ENCODE data around the gene PCBP3. TPM values are rescaled to one million over a fixed set of nuclear protein-coding genes. Genes with fewer than 3 reads are reported as not detected.

The PCBP3 gene
- total and polyA plus RNA-seq, 2 of the 8 experiments (the other 6 are each of a cell fraction or from before 2014, with no cell fraction given), result 3.5 to 6.3 TPM

- H4K20me1 ChIP-seq (replicated peaks in 1 of 2; ENCODE audit: control insufficient read depth in 1 of 2, insufficient read depth in 2 of 2, low read length in 2 of 2), result peaks cover 0 to under 1% of the 10 kb centered on the region in 2 experiments
- H2AFZ ChIP-seq (ENCODE audit: low read length), result no peak overlapping the region
- no peak overlapping the region for H2BK120ac ChIP-seq (replicated peaks; ENCODE audit: low read depth, low read length)
- H3K4me1 ChIP-seq (replicated peaks in 1 of 4; ENCODE audit: control insufficient read depth in 3 of 4, insufficient read depth in 4 of 4, low read length in 3 of 4), result peaks cover 0 to 2% (median 0%) of the 10 kb centered on the region in 4 experiments; a peak in 1 of 7 replicates
- H3K79me2 ChIP-seq (ENCODE audit: control insufficient read depth in 1 of 2, insufficient read depth in 2 of 2, low read length in 2 of 2), result no peaks in the 10 kb centered on the region
- no peak overlapping the region for H2BK5ac ChIP-seq (ENCODE audit: low read depth, low read length)
- DNase-seq (ENCODE audit: low read depth in 1 of 2, low spot score in 2 of 2) (no peak), FAIRE-seq (no peak)
- no peak overlapping the region for H3K14ac ChIP-seq (ENCODE audit: insufficient read length)
- no peak overlapping the region for H3K56ac ChIP-seq (replicated peaks; ENCODE audit: insufficient read length, low read depth, low read length)
- H4K91ac ChIP-seq (replicated peaks; ENCODE audit: insufficient read length, low read length), result no peak overlapping the region
- no peaks in the 10 kb centered on the region for H3K36me3 ChIP-seq (ENCODE audit: control insufficient read depth in 2 of 4, insufficient read depth in 4 of 4, low read length in 3 of 4)
- 90% methylated on average over 12 of the region's 12 CpGs; no CpG with 5 or more reads in 1 of the 2 experiments for WGBS, 2 experiments (ENCODE audit: extremely low coverage in 1 of 2, insufficient coverage in 1 of 2, insufficient read length in 1 of 2, insufficient replicate concordance in 2 of 2, low coverage in 1 of 2, low lambda C conversion rate in 2 of 2, missing lambda C conversion rate in 1 of 2)
- H2BK12ac ChIP-seq (ENCODE audit: low read depth, low read length), result no peak overlapping the region
- H3K9me3 ChIP-seq (ENCODE audit: insufficient read depth in 2 of 2, low read depth in 1 of 2, low read length in 1 of 2), result no peaks in the 10 kb centered on the region
- H4K8ac ChIP-seq (ENCODE audit: extremely low read depth, insufficient read depth, low read length), result no peak overlapping the region
- H3K4me2 ChIP-seq (ENCODE audit: insufficient read depth in 1 of 2, low read depth in 2 of 2, low read length in 2 of 2), result no peak overlapping the region
- no peak overlapping the region for H4K5ac ChIP-seq (ENCODE audit: insufficient read length, low read depth, low read length)
- ChIA-PET CTCF (ENCODE audit: partially characterized antibody) (interaction anchor here (0.7 to 1.2 kb wide), 5 partner anchors 9 to 64 kb away, joined by 3 to 5 read pairs (median 3); no protein-coding TSS in a partner anchor), POLR2A (ENCODE audit: partially characterized antibody) (interaction anchor here (0.6 kb wide), 1 partner anchor 64 kb away, joined by 3 read pairs; no protein-coding TSS in a partner anchor)
- no peaks in the 10 kb centered on the region for H3K79me1 ChIP-seq (ENCODE audit: low read depth, low read length)
- H2BK20ac ChIP-seq (ENCODE audit: low read length), result no peak overlapping the region
- no peak overlapping the region for H3K18ac ChIP-seq (ENCODE audit: extremely low read depth, low read length)
- H3K23ac ChIP-seq (ENCODE audit: insufficient read length), result no peak overlapping the region
- no peaks in the 10 kb centered on the region for H3K23me2 ChIP-seq (ENCODE audit: low read depth, low read length)
- no peak overlapping the region for H2BK15ac ChIP-seq (ENCODE audit: low read length)
- peak overlapping the region; percentile 48 for H3K4ac ChIP-seq (replicated peaks; ENCODE audit: insufficient read length, low read depth, low read length)
- no peaks in the 10 kb centered on the region; a peak in 1 of 7 replicates for H3K27me3 ChIP-seq (replicated peaks in 1 of 4; ENCODE audit: control insufficient read depth in 3 of 4, extremely low read depth in 1 of 4, insufficient read depth in 3 of 4, low read length in 3 of 4)
- no peak overlapping the region for H3K9ac ChIP-seq (replicated peaks in 1 of 4; ENCODE audit: extremely low read depth in 1 of 4, low read depth in 3 of 4, low read length in 3 of 4)
- no peak overlapping the region for H2AK5ac ChIP-seq (ENCODE audit: low read depth, low read length)
- H3K27ac ChIP-seq (ENCODE audit: low read depth, low read length), result no peak overlapping the region
- H3K4me3 ChIP-seq (ENCODE audit: extremely low read depth in 1 of 4, insufficient read depth in 2 of 4, low read depth in 3 of 4, low read length in 4 of 4), result no peak overlapping the region
- TF ChIP-seq TBP (IDR thresholded peaks at IDR 0.05; ENCODE audit: low read depth, low read length), result no peak
- no peak for TF ChIP-seq RXRA (IDR thresholded peaks at IDR 0.05; ENCODE audit: insufficient read depth, low read depth, low read length)
- no peak for TF ChIP-seq CBX5 (IDR thresholded peaks at IDR 0.05; ENCODE audit: low read depth, low read length)
- TF ChIP-seq POU5F1 (IDR thresholded peaks at IDR 0.05; ENCODE audit: low read depth, low read length), result no peak
- TF ChIP-seq PHF8 (conservative IDR thresholded peaks at IDR 0.05; ENCODE audit: low read depth, low read length), result no peak
- TF ChIP-seq EP300 (IDR thresholded peaks at IDR 0.05; ENCODE audit: borderline replicate concordance in 1 of 2, low read depth in 2 of 2, low read length in 2 of 2), result no peak
- TF ChIP-seq MAX (IDR thresholded peaks at IDR 0.05), result no peak
- no peak for TF ChIP-seq SRF (IDR thresholded peaks at IDR 0.05; ENCODE audit: low read depth, low read length)
- TF ChIP-seq EGR1 (IDR thresholded peaks at IDR 0.05; ENCODE audit: borderline replicate concordance, low read depth, low read length), result no peak
- no peak for TF ChIP-seq KDM4A (IDR thresholded peaks at IDR 0.05; ENCODE audit: low read depth, low read length, severe bottlenecking)
- no peak for TF ChIP-seq YY1 (IDR thresholded peaks at IDR 0.05; ENCODE audit: low read depth, low read length)
- no peak for TF ChIP-seq NANOG (IDR thresholded peaks at IDR 0.05; ENCODE audit: insufficient read depth, low read depth, low read length, poor library complexity, severe bottlenecking)
- no peak for TF ChIP-seq JUND (IDR thresholded peaks at IDR 0.05; ENCODE audit: low read length)
These were observed 23.2 kb upstream of the PCBP3 start for GRCh38 chr21:45620201-45620923.
